NCI-H82 treated with DMSO at 0.1 percent for 48 hours (cell line): ENCODE results near the gene PLCH1.
A peak's percentile ranks its signal among the peaks of the same experiment; 100 is the strongest.

Source experiments
- DNase-seq: peaks from one replicate; lab custom pipeline; 2025; ENCODE audit not compliant: unreplicated experiment; lab: John Stamatoyannopoulos, UW

The PLCH1 gene

DNA sequence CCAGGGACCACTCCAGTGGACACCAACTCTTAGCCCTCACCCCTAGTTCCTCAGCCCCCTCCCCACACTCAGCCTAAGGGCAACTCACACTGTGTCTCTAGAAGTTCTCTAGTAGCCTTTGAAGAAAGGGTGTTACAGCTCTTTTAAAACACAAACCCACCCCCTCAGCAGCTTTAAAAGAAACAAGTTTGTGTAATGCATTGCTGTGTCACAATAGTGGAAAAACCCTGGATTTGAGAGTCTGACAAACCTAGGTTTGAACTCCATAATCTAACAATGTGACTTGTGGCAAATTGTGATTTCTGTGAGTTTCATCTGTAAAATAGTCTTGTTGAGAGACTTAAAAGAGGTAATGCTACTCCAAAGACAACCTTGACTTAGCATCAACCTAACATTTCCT, 54.0 kb downstream of the PLCH1 start:
- no peak for DNase-seq

DNA sequence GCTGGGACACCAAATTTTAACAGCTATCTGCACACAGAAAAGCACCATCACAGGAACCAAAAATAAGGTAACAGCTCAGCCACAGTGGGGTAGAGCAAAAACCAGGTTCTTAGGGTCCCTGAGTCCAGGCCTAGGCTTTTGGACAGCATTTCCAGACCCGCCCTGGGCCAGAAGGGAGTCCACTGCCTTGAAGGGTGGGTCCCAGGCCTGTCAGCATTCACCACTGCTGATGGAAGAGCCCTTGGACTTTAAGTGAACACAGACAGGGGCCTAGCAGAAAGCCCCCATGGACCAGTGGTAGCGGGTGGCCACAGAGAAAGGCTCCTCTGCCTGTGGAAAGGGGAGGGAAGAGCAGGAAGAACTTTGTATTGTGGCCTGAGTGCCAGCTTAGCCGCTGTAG, 56.4 kb downstream of the PLCH1 start:
- DNase-seq = no peak

DNA sequence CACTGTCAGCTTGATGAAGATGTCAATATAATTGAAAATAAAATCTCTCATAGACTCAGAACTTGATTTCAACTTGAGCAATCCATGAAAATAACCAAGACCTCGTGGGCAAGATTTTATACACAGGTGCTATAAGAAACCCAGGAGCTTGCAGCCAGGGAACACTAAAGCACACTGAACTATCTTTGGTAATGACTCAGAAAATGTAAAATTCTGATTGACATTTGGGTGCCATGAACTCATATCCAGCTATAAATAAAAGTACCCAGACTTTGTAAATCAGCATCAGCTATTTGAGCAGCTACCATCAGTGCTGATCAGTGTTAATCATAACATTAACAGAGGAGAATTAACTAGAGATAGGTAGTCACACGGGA, 61.5 kb downstream of the PLCH1 start:
- no peak for DNase-seq

DNA sequence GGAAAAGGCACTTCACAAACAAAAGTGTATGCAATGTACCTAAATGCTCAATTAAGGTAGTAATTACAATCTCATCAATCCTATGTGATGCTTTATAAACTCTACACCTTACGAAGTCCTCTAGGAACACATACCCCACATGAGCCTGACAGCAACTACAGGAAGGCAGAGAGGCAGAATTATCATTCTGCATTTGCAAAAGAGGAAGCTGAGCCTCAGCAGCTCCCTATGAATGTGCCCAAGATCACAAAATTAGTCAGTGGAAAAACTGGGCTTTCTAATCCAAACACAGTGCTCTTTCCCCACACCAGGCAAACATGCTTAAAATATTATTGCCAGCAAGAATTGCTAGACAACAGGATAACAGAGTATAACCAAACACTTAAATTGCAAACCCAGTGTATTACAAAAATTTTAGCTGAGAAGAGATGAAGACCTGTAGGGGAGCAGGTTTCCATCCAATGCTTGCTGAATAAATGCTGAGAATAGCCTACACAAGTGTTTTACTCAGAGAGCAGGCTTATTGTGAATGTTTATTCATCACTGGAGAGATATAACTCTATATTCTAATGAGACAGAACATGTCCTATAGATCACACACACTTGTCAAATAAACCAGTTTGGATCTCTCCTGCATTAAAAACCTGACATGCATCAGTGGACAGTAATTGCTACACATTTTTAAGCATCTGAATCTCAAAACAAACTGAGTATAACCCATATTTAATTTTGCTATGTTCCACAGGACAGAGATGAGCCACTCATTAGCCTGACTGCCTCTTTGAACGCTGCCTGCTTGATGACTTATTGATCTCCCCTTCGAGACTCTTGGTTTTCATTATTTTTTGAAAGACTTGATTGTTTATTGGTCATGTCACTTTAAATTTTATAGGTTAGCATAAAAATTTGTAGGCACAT, 62.2 kb downstream of the PLCH1 start:
- DNase-seq = no peak

DNA sequence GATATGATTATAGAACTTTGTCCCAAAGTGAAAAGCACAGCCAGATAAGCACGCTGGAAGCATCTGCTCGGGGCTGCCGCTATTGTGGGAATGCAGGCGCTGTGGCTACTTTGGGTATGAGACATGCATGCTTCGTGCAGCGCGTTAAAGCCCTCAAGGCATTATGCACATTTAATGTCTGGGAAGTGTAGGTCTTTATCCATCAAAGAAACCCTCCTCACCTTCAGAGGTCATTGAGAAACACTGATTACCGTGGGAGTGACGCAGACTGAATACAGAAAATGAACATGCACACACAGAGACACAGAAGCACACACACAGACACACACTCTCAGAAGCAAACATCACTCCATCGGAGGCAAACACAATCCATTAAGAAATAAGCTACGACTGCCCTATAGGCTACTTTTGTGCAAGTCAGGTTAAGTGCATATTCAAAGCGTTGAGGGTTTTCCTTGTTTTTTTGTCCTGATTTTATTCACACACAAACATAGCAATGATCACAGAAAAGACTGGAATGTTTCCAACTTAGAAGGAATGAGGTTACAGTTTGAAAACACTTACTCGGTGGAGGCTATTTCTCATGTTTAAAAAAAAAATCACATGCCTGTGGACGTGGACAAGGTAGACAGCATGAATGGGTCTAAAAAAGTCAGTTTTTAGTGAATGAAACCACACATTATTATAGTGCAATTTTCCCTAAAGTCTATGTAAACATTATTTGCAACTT, 68.5 kb downstream of the PLCH1 start:
- DNase-seq = no peak

DNA sequence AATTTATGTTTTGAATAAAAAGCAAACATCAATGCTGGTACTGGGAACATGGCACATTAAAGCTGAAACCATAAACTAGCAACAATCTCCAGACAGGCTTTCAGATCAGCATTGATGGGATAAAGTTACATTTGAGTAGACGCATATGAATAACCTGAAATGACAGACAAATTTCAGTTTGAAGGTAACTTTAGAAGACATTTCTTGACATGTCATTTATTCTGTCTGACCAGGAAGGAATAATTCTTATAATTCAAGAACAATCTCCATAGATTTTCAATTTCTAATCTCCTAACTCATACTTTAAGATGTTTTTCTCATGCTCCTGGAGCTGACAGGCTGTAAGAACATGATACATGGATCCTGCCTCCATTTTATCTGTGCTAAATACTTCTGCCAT, 69.8 kb downstream of the PLCH1 start:
- no peak for DNase-seq

DNA sequence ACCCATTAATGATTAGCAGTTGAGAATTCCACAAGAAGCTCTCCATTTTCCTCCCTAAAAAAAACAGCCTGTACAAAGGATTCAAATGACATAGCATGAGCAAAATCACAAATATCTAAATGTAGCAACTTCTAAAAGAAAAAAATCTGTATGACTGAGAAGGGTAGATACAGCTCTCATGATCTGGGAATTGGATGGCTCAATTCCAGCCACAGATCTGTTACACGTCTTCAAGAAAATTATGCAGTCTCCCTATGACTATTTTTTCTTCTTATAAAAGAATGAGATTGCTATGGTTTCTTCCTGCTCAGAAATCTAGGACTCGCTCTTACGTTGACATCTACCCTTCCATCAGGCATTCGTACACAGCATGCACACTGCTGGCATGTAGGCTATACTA, 71.5 kb downstream of the PLCH1 start:
- DNase-seq = no peak

DNA sequence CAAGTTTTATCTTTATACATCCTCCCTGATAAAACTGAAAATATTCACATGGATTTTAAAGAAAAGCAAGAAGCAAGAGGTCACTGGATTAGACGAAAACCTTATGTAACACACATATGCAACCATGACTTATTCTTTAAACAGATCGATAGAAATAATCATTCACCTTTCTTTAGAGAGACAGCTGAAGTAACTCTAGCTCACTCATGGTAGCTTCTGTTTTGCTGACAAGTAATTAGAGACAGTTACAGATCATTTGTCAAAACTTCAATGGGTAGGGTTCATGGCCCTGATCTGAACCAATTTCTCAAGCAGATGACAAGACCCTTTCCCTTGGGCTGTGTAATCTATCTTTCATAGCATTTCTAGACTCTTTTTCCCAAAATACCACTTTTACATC, 74.5 kb downstream of the PLCH1 start:
- DNase-seq = no peak

DNA sequence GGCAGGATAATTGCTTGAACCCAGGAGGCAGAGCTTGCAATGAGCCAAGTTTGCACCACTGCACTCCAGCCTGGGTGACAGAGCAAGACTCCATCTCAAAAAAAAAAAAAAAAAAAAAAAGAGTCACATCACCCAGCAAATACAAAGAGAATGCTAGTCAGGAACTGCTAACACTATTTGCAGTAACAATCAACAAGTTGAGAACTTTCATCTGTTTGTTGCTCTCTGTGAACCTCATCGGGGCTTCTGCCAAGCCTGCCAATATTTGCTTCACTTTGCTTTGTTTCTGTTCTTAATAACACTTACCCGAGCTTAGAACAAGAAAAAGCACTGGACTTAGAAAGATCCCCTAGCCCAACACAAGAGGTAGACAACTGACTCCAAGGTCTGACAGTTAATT, 76.9 kb downstream of the PLCH1 start:
- DNase-seq = no peak

DNA sequence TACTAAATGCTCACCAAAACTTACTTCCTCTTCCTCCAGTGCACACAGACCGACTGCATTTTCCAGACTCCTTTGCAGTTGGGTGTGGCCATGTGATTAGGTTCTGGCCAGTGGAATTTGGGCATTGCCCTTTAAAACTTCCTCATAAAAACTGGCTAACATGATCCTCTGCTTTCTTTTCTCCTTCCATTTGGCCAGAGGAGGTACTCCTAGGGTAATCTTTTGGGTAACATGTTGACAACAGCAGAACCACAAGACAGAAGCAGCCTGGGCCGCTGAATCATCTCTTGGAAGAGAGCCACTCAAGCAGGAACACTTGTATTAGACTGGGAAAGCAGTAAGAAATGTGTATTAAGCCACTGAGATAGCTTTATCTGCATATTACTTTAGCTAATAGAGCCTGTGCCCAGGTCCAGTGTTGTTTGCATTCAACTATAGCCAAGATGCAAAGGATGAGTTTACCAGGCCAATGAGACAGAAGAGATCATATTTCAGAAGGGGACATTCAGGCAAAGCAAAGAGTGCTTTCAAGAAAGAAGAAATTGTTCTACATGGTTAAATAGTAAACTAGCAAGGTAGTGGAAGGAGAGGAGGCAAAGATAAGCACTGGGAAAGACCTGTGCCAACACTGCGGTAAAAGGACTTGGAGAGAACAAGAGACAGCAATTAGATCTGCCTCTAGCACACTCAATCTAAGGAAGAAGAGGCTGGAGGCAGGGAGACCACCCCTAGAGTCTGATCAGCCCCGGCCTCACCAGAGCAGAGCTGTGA, 79.8 kb downstream of the PLCH1 start:
- no peak for DNase-seq

DNA sequence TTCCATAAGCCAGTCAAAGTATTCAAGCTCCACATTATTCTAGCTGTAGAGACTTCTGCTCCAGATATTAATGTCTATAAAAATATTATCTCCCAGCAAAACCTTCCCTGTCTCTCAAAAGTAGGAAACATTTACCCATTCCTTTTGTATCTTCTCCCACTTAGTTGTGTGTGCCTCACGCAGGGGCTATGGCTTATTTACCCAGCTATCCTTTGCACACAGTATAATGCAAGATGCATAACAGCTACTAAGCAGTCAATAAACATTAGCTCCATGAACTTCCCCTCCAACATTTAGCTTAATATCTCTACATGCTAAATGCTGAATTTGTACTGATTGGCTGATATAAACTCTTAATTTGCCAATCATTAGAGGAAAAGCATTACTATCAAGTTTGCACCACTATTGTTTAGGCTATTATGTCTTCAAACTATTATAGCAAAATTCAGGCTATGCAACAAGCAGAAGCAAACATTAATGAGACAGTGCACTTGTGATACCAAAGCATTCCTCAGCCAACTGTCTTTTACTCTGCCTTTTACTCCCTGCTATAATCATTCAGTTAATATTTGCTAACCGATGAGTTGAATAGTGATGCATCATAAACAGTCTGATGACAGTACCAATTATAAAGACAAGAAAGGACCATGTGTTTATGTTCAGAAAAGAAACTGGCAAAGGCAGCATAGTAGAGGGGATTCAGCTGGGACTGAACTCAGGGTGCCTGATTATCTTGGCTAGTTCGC, 81.2 kb downstream of the PLCH1 start:
- DNase-seq = no peak

DNA sequence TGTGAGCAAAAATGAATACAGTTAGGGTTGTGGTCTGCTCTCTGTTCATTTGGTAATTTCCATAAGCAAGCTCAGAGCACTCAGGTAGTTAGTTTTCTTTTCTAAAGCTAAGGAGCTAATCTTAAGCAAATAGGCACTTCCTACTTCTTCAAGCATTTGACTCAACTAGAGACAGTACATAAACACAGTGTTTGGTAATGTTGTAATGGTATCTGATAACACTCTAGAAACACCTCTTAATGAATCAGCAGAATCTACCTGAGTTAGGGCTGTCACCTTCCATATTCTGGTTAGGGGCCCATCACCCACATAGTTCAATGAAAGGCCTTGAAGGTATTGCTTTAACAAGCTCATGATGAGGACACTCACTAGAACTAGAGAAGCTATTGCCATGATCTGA, 83.1 kb downstream of the PLCH1 start:
- no peak for DNase-seq

DNA sequence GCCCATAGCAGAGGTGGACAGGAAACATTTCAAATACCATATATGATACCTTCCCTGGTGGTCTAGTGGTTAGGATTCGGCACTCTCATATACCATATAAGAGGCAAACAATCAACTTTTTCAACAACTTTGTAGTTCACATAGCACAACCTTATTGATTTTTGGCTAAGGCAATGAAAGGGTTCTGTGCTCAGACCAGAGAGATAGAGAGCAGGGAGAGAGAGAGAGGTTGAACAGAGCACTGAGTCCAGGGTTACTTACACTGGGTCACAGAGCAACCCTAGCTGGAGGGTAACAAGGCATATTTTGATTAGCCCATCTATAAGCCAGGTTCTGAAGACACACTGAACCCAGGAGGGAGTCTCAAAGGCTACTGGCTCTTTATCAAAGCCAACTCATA, 83.8 kb downstream of the PLCH1 start:
- no peak for DNase-seq

DNA sequence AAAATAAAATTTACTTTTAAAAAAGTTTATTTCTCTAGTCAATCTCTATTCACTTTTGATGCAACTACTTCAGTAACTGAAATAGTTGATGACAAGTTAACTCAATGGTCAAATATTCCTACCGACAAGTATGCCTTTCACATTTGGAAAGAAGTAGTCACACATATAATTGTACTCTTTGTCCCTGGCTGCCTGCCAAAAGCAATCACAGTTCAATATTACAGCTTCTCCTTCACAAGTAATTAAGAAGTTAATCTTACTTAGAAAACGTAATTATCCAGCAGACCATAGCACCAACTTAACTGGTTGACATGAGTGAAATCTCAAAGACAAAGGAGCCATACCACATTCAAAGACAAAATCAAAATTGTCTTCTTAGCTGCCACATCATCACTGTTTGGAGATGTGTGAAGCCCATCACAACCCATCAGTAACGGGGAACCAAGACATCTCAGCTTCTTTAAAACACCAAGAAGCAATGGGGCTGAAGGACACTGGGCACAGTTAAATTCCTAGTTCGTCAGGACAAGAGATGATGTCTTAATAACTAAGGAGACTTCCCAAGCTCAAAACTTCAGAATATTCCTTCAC, 86.1 kb downstream of the PLCH1 start:
- DNase-seq = peak; percentile 16

DNA sequence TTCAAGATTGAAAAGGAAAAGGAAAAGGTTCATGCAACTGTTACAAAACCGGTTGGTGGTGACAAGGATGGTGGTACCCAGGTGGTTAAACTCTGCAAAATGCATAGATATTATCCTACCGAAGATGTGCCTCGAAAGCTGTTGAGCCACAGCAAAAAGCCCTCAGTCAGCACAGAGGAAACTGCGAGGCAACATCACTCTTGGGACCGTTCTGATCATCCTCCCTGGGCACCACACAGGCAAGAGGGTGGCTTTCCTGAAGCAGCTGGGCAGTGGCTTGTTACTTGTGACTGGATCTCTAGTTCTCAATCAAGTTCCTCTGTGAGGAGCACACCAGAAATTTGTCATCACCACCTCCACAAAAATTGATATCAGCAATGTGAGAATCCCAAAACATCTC, 86.9 kb downstream of the PLCH1 start:
- DNase-seq = no peak

DNA sequence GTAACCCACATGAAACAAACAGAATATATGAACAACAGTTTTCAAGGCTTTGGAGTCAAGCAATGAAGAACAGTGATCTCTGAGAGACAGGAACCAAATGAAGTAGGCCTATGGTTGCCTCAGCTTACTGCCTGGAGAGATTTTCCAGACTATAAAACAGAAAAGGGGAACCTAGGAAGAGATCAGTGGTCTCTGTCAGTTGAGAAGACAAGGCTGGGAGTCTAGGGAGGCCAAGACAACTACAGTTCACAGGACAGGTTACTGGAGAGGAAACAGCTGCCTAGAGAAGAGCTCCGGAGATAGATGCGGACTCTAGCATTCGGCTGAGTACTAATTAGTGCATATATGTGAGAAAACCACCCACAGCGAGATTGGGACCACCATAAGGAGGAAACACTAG, 87.7 kb downstream of the PLCH1 start:
- DNase-seq = no peak

DNA sequence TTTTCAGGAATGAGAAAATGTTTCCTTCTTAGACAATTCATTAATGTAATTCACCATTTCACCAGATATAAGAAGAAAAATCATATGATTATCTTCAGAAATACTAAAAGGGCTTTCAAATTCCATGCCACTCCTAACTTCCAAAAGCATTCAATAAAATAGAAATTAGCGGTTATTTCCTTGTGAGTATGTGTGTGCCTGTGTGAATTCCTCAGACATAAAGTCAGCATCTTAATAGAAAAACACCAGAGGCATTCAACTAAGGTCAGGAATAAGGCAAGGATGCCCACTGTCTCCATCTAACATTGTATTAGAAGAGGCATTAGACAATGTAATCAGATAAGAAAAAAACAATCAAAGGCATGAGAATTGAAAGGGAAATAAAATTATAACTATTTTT, 88.4 kb downstream of the PLCH1 start:
- DNase-seq = no peak

DNA sequence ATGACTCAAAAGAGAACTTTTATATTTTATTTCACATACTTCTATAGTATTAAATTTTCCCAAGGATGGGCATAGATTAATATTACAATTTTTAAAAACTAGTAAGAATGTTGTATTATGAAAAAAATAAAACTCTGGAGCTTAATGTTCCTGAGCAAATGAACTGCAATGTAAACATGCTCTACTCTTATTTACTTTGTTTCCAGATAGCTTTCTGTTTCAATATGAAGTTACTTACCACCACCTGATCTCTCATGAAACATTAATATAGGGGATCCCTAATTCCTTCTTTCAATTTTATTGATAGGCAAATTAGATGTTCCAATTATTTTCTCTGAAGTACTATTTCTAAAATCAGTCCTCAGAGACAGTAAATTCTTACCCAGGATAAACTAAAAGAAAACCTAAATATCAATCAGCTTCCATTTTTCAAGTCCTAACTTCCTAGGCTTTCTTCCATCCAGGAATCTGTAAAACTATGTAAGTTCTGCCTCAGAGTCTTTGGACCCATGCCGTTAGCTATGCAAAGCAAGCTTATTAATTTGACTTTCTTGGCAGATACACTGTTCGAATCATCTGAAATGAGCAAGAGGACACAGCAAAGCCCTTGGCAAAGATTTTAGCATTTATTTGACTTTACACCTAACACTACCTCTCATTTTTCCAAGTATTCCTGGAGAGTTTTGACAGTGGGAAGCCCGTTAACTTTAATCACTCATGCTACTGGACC, 93.2 kb downstream of the PLCH1 start:
- DNase-seq = no peak

DNA sequence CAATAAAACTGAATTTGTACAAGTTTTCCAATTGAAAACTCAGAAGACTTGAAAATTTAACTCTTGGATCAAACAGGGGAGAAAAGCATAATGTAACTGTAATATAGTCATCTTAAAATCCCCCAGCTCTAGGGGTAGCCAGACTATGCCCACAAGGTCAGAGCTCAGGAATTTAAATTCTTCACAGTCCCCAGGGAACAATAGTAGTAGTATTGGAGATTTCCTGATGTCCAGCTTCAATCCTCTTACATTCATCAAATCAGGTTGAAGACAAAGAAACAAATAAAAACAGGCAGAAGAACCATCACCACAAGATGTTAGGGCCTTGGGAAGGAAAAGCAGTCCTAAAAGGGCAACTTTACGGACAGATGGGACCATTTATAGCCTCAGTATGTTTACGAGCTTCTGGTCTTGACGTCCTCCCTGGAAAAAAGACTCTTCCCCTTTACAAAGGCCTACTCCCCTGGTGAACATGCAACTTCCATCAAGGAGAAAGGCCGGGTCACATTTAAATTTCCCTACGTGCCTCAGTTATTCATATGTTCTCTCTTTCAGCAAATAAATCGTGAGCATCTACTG, 96.8 kb downstream of the PLCH1 start:
- DNase-seq = no peak

DNA sequence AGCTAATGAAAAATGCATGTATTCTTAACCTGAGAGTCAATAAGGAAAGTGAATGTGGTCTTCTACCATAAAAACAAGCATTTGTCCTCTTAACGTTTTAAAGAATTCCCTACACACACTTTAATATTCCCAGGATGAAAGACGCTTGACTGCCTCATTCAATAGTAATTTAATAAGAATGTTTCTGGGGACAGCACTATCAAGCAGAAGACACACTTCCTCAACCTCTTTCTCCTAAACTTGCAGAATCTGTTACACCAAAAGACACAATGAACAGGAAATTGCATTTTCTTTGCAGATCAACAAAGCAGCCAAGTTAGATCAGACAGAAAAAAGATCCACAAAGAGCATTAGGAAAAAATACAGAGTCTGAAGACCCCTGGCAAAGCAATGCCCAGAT, 97.7 kb downstream of the PLCH1 start:
- no peak for DNase-seq
